Measurements from ENCODE around the gene PKDREJ. TPM values are rescaled to one million over a fixed set of nuclear protein-coding genes. Genes with fewer than 3 reads are reported as not detected.

PKDREJ gene
- total RNA-seq, 1 donor from 2014 or later, result not detected

DNA sequence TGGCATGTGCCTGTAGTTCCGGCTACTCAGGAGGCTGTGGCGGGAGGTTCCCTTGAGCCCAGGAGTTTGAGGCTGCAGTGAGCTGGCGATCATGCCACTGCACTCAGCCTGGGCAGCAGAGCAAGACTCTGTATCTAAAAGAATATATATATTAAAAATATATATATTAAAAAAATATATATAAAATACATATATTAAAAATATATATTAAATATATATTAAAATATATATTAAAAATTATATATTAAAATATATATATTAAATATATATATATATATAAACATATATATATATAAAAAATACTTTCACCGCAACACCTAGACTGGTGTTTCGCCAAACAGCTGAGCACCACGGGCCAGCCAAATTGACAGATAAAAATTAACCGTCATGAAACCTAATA lies 13.4 kb upstream of the PKDREJ start:
- Histone ChIP-seq H3K4me1 (no peaks in the 10 kb centered on the region), H3K36me3 (peaks cover 3 to 73% of the 10 kb centered on the region in 2 donors), H3K9me3 (no peaks in the 10 kb centered on the region), H3K27ac (no peak overlapping the region), H3K4me3 (no peak overlapping the region), H3K27me3 (no peaks in the 10 kb centered on the region)
- no peak for DNase-seq (ENCODE audit: extremely low spot score in 2 of 2)
- TF ChIP-seq, protein P1, sequence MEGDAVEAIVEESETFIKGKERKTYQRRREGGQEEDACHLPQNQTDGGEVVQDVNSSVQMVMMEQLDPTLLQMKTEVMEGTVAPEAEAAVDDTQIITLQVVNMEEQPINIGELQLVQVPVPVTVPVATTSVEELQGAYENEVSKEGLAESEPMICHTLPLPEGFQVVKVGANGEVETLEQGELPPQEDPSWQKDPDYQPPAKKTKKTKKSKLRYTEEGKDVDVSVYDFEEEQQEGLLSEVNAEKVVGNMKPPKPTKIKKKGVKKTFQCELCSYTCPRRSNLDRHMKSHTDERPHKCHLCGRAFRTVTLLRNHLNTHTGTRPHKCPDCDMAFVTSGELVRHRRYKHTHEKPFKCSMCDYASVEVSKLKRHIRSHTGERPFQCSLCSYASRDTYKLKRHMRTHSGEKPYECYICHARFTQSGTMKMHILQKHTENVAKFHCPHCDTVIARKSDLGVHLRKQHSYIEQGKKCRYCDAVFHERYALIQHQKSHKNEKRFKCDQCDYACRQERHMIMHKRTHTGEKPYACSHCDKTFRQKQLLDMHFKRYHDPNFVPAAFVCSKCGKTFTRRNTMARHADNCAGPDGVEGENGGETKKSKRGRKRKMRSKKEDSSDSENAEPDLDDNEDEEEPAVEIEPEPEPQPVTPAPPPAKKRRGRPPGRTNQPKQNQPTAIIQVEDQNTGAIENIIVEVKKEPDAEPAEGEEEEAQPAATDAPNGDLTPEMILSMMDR (IDR thresholded peaks at IDR 0.05), result no peak
- TF ChIP-seq POLR2AphosphoS5 (IDR thresholded peaks at IDR 0.05; ENCODE audit: insufficient read depth in 1 of 2, low read depth in 1 of 2), result no peak
- TF ChIP-seq POLR2A (IDR thresholded peaks at IDR 0.05), result no peak
- intact Hi-C loops (cut with DNase I), result no loop called here

DNA sequence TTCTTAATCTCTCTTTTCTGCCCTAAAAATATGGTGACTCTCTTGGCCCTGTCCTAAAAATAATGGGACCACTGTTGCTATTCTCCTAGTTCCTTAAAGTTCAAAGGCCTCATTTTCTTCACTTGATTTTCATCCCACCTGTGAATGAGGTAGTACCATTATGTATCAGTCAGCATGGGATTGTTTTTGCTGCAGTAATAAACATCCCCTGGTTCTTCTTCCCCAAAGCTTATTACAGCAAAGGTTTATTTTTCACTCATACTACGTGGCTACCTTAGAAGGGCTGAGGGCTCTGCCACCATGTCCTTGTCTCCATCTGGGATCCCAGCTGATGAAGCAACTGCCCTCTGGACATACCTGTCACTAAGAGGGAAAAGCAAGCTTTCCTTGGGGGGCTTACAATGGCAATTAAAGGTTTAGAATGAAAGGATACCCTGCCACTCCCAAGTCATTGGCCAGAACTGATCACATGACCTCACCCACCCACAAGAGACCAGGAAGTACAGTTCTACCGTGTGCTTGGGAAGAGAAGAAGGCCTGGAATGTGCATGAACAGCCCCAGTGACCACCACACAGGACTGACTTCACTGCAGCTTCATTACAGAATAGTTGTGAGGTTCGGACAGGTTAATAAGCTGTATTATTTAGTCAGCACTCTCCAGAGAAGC lies 12.4 kb upstream of the PKDREJ start:
- H3K4me3 ChIP-seq, result no peak overlapping the region
- no peaks in the 10 kb centered on the region for H3K27me3 ChIP-seq
- no peak for DNase-seq (ENCODE audit: extremely low spot score in 2 of 2)
- TF ChIP-seq POLR2A (IDR thresholded peaks at IDR 0.05), result no peak
- intact Hi-C loops (cut with DNase I), result no loop called here
- H3K36me3 ChIP-seq, result peaks cover 3 to 70% of the 10 kb centered on the region in 2 donors
- H3K27ac ChIP-seq, result no peak overlapping the region
- H3K4me1 ChIP-seq, result no peaks in the 10 kb centered on the region
- no peaks in the 10 kb centered on the region for H3K9me3 ChIP-seq

DNA sequence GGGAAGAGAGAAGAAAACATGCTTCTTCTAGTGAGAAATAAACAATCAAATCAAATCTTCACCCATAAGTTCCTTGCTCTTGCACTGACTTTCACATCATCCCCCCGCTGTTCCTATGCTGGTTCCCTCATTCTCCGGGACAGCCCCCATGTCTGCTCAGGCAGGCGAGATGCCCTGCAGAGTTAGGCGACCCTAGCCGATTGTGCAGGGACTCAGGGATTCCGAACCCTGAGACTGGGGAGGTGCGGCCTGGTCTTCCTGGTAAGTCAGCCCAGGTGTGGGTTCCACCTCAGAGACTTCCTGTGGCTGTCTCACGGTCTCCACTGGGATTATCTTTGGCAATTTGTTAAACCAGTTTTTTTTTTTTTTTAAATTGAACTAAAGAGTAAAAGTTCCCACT lies 11.2 kb upstream of the PKDREJ start:
- peaks cover 3 to 66% of the 10 kb centered on the region in 2 donors for H3K36me3 ChIP-seq
- no peak overlapping the region for H3K4me3 ChIP-seq

DNA sequence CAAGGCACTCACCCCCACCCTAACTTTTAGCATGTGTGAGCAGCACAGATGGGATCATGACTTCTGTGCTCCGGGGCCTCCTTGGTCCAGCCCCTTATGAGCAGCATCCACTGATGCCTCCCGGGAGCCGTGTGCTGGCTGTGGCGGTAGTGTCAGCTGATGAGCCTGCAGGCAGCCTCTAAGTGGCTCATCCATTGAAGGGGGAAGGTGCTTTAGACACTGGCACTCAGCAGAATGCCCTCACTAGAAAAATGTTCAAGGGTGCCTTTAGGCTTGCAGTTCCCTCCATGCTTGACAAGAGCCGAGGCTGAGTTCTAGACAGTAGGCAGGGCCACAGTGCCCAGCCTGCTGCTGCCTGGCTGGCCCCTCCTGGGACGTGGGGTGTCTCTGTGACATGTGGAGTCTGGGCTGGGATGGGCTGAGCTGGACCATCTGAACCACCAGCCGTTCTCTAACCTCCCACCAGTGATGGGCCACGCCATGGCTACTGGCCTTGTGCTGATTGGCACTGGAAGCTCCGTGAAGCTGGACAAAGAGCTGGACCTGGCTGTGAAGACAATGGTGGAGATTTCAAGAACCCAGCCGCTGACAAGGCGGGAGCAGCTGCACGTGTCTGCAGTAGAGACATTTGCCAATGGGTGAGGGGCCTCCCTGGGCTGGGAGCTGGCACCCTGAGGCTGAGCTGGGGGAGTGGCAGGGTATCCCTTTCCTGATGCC lies 10.4 kb upstream of the PKDREJ start:
- Histone ChIP-seq H3K9me3 (no peaks in the 10 kb centered on the region), H3K4me3 (no peak overlapping the region), H3K27ac (no peak overlapping the region), H3K4me1 (peaks cover 20% of the 10 kb centered on the region), H3K27me3 (no peaks in the 10 kb centered on the region), H3K36me3 (peaks cover 0 to 58% of the 10 kb centered on the region in 2 donors)
- no peak for DNase-seq (ENCODE audit: extremely low spot score in 2 of 2)
- intact Hi-C loops (cut with DNase I), result no loop called here
- TF ChIP-seq POLR2A (IDR thresholded peaks at IDR 0.05) (no peak), POLR2AphosphoS5 (IDR thresholded peaks at IDR 0.05; ENCODE audit: insufficient read depth in 1 of 2, low read depth in 1 of 2) (no peak)
- TF ChIP-seq, protein P1 (IDR thresholded peaks at IDR 0.05), result no peak

More for the DNA sequence above, 11.2 kb upstream of the PKDREJ start:
- Histone ChIP-seq H3K27ac (no peak overlapping the region), H3K27me3 (no peaks in the 10 kb centered on the region), H3K9me3 (no peaks in the 10 kb centered on the region), H3K4me1 (peaks cover 12% of the 10 kb centered on the region)
- intact Hi-C loops (cut with DNase I), result no loop called here
- TF ChIP-seq POLR2A (IDR thresholded peaks at IDR 0.05) (no peak), POLR2AphosphoS5 (IDR thresholded peaks at IDR 0.05; ENCODE audit: insufficient read depth in 1 of 2, low read depth in 1 of 2) (no peak)
- TF ChIP-seq, protein P1 (IDR thresholded peaks at IDR 0.05), result no peak
- no peak for DNase-seq (ENCODE audit: extremely low spot score in 2 of 2)

DNA sequence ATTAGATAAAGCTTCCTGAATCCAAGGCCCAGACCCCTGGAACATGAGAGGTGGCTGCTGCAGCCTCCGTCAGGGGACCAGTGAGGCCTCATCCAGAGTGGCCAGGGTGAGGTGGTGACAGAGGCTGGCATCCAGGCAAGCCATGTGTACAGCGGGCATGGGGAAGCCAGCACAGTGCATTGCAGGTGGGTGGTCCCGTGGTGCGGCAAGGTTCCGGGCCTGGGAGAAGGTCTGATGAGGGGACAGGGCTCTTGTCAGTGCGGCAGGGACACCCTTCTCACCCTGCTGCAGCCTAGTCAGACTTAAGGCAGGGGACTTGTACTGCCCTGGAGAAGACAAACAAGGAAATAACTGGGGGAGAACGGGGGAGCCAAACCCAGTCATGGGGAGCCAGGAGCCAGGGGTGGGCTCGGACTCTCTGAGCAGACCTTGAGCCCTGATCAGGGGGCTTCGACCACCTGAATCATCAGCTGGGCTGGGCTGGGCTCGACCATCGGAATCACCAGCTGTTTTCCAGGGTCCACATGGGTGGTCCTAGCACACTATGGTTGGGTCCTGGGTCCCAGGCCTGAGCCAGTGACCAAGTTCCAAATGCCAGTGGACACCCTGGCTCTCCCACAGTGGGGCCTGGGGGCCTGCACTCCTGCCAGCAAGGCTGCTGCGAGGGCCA lies 9.8 kb upstream of the PKDREJ start:
- peaks cover 25% of the 10 kb centered on the region for H3K4me1 ChIP-seq
- H3K27ac ChIP-seq, result no peak overlapping the region
- intact Hi-C loops (cut with DNase I), result no loop called here
- H3K4me3 ChIP-seq, result no peak overlapping the region
- TF ChIP-seq POLR2A (IDR thresholded peaks at IDR 0.05), result no peak
- TF ChIP-seq, protein P1 (IDR thresholded peaks at IDR 0.05), result no peak
- TF ChIP-seq POLR2AphosphoS5 (IDR thresholded peaks at IDR 0.05; ENCODE audit: insufficient read depth in 1 of 2, low read depth in 1 of 2), result no peak
- H3K27me3 ChIP-seq, result no peaks in the 10 kb centered on the region
- peaks cover 0 to 51% of the 10 kb centered on the region in 2 donors for H3K36me3 ChIP-seq
- H3K9me3 ChIP-seq, result no peaks in the 10 kb centered on the region
- no peak for DNase-seq (ENCODE audit: extremely low spot score in 2 of 2)

All from vagina (tissue), 2 donors.